Retinal pigment epithelial cell (primary cell): ENCODE measurements around the gene PRKCH.

Experiments
- DNase-seq: peaks from one replicate; pipeline ENCODE4 v3.0.0-alpha.2; 2010; ENCODE audit warnings: low read depth
- H3K4me3 ChIP-seq: 2 replicates; pipeline ENCODE4 v1.5.1; 2011; ENCODE audit warnings: mild to moderate bottlenecking, low read length, control low read depth, moderate library complexity
- CTCF ChIP-seq: conservative IDR thresholded peaks from 2 replicates; pipeline ENCODE4 v1.5.1; 2011; ENCODE audit warnings: low read depth, low read length, control low read depth, inconsistent platforms

The PRKCH gene

GRCh38 chr14:61474701-61475100, 153.3 kb downstream of the PRKCH start:
- H3K4me3 ChIP-seq = no peak overlapping the region
- peak; percentile 1 for TF ChIP-seq CTCF

GRCh38 chr14:61475316-61475715, 153.9 kb downstream of the PRKCH start:
- no peak overlapping the region for H3K4me3 ChIP-seq
- DNase-seq = no peak
- peak; percentile 70 for TF ChIP-seq CTCF

More at GRCh38 chr14:61474701-61475100, 153.3 kb downstream of the PRKCH start:
- no peak for DNase-seq

- H3K4me3 ChIP-seq = no peak overlapping the region
- no peak for TF ChIP-seq CTCF
- no peak for DNase-seq
These were observed 154.8 kb downstream of the PRKCH start for GRCh38 chr14:61476105-61476753.

GRCh38 chr14:61476754-61477410, 155.5 kb downstream of the PRKCH start:
- no peak overlapping the region for H3K4me3 ChIP-seq
- TF ChIP-seq CTCF = no peak
- DNase-seq = peak; percentile 91

GRCh38 chr14:61477712-61478462, 156.5 kb downstream of the PRKCH start:
- no peak for DNase-seq
- no peak overlapping the region for H3K4me3 ChIP-seq
- TF ChIP-seq CTCF = no peak

- TF ChIP-seq CTCF = no peak
- DNase-seq = no peak
- no peak overlapping the region for H3K4me3 ChIP-seq
These were observed 157.6 kb downstream of the PRKCH start for GRCh38 chr14:61478971-61479473.
